Right lung (tissue), 10 donors: ENCODE measurements around the gene TTLL7. TPM values are rescaled to one million over a fixed set of nuclear protein-coding genes. Genes with fewer than 3 reads are reported as not detected.
A peak's percentile ranks its signal among the peaks of the same experiment; 100 is the strongest.

Source experiments
- DNase-seq, 2 donors: peaks; one replicate each; pipeline ENCODE4 v3.0.0-alpha.2; 2013
- long read RNA-seq, 8 donors: transcript quantifications; one replicate each; lab custom pipeline, GENCODE V29; 2026
- polyA plus RNA-seq, 5 donors: library from polyadenylated mRNA; unstranded; fragments of 120-200 nt; gene quantifications; one replicate each; pipeline versions ENCODE4 v1.2.1 to v1.2.3, GENCODE V29; 2013; ENCODE audit warnings: inconsistent platforms in 1 of 5, low replicate concordance in 1 of 5; ENCODE audit not compliant: insufficient read length in 5 of 5, insufficient read depth in 1 of 5

Gene TTLL7, protein sequence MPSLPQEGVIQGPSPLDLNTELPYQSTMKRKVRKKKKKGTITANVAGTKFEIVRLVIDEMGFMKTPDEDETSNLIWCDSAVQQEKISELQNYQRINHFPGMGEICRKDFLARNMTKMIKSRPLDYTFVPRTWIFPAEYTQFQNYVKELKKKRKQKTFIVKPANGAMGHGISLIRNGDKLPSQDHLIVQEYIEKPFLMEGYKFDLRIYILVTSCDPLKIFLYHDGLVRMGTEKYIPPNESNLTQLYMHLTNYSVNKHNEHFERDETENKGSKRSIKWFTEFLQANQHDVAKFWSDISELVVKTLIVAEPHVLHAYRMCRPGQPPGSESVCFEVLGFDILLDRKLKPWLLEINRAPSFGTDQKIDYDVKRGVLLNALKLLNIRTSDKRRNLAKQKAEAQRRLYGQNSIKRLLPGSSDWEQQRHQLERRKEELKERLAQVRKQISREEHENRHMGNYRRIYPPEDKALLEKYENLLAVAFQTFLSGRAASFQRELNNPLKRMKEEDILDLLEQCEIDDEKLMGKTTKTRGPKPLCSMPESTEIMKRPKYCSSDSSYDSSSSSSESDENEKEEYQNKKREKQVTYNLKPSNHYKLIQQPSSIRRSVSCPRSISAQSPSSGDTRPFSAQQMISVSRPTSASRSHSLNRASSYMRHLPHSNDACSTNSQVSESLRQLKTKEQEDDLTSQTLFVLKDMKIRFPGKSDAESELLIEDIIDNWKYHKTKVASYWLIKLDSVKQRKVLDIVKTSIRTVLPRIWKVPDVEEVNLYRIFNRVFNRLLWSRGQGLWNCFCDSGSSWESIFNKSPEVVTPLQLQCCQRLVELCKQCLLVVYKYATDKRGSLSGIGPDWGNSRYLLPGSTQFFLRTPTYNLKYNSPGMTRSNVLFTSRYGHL
- polyA plus RNA-seq: 1 to 10 TPM; 3.1 to 7.2 (median 5.8) TPM
- long read RNA-seq, donor 1: 0 reads
- long read RNA-seq, donor 2: 0 reads
- long read RNA-seq, donor 3: 0 reads
- long read RNA-seq, donor 4: 0 reads
- long read RNA-seq, donor 5: 0 reads
- long read RNA-seq, donor 6: 0 reads
- long read RNA-seq, donor 7: 0 reads
- long read RNA-seq, donor 8: 0 reads

DNA sequence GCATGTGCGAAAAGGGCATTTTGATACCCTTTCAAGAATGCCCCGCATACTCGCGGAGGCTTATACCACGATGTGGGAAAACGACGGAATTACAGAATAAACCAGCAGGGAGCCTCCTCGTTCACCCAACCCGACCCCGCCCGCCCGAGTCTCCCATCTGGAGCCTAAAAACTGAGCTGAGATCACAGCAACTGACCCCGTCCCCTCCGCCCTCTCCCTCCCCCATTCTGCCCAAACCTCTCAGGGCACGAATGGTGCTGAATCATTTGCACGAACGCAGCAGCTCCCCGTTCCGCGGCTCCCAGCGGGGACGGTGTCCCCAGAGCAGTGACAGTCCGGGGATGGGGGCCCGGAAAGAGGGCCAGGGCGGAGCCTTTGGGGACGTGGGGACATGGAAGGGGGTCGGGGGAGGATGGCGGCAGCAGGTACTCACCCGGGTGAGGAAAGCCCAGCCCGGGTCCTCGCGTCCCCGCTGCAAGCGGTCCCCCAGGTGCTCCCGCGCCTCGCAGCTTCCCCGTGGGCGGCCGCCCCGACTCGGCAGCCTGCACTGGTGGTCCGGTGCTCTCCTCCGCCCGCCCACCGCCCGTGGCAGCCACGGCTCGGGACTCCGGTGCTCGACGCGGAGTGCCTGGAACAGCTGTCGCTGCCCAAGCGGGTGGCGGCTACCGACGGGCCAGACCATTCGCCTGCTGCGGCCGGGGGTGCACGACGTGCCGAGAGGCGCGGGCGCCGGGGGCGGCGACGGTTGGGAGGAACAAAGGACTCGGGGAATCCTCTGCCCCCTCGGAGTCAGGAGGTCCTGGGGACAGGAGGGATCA, at the start of gene TTLL7:
TSS of gene TTLL7 (minus strand) at position 635 of the 818 bp plus-strand sequence. CDS start 46,921 bp downstream, outside the sequence.
- peak; percentile 55 to 76 for DNase-seq

DNA sequence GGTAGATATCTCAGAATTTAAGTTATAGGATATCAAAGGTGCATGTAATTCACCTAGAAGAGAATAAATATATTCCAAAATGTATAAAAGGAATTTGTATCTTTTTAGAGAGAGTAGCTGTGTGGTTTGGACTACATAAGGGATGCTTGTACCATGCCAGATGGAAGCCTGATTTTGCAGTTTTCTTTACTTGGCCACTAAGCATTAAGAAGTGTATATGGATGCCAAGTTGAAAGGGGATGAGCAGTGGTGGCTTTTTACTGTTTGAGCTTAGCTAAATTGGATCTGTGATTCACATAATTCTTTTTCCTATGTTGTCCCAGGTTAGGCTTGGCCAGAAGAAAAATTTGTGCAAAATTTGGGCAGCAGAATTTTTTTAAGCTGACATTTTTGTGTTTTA, 43.5 kb upstream of the TTLL7 start:
- no peak for DNase-seq

DNA sequence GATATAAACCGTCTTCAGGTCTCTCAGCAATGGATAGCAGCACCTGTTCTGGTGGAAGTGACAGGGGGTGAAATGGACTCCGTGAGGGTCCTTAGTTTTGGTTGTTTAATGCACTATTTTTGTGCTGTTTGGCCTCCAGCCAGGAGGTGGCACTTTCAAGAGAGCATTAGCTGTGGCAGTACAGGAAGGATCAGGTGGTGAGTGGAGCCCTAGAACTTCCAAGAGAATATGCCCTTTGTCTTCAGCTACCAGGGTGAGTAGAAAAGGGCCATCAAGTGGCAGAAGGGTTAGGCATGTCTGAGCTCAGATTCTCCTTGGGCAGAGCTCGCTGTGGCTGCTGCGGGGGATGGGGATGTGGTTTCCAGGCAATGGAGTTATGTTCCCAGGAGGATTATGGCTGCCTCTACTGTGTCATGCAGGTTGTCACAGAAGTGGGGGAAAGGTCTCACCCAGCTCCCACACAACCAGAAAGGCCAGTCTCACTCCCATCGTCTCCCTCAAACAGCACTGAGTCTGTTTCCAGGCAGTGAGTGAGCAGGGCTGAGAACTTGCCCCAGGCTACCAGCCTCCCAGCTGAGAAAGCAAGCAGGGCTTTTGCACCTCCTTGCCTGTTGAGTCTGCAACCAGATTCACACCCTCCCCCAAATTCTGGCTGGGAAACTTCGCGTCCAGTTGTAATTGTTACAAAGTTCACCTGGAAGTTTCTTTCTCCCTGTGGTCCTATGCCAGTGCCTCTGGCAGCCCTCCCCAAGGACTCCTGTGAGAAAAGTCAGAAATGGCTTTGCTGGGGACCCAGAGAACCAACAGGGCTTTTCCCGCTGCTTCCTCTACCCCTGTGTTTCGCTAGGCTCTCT, 39.1 kb upstream of the TTLL7 start:
- no peak for DNase-seq

DNA sequence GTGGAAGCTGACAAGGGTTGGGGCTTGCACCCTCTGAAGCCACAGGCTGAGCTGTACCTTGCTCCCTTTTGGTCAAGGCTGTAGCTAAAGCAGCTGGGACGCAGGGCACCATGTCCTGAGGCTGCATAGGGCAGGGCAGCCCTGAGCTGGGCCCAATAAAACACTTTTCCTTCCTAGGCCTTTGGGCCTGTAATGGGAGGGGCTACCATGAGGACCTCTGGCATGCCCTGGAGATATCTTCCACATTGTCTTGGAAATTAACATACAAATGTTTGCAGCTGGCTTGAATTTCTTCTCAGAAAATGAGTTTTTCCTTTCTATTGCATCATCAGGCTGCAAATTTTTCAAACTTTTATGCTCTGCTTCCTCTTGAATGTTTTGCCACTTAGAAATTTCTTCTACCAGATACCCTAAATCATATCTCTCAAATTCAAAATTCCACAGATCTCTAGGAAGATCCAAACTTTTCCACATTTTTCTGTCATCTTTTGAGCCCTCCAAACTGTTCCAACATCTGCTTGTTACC, 32.9 kb upstream of the TTLL7 start:
- DNase-seq: no peak

DNA sequence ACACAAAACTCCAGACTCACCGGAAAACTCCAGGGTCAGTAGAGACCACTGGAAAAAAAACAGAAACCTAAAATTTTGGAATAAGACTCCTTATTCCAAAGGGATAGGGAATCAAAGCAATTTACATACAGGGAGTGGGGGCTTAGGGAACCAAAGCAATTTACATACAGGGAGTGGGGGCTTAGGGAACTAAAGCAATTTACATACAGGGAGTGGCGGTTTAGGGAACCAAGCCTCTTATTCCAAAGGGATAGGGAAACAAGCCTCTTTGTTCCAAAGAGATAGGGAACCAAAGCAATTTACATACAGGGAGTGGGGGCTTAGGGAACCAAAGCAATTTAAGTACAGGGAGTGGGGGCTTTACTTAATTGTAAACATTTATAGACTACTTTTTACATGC, 28.4 kb upstream of the TTLL7 start:
- no peak for DNase-seq

DNA sequence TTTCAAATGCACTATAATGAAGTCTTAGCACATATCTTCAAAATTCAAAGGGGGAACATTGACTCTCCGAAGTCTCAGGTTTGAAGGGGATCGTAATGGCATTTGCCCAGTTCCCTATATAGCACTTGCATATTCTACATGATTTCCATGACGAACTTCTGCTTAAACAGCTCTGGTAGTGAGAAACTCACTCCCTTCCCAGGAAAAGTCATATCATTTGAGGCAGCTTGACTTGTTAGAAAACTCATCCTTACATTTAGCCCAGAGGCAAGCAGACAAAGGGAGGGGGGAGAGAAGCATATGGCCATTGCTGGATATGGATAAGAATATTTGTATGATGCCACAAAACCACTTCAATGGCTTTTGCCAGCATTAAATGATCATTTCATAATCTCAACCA, 27.0 kb upstream of the TTLL7 start:
- no peak for DNase-seq

DNA sequence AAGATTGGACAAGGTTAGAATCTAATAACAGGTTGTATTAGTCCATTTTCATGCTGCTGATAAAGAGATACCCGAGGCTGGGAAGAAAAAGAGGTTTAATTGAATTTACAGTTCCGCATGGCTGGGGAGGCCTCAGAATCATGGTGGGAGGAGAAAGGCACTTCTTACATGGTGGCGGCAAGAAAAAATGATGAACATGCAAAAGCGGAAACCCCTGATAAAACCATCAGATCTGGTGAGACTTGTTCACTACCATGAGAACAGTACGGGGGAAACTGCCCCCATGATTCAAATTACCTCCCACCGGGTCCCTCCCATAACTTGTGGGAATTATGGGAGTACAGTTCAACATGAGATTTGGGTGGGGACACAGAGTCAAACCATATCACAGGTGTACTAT, 22.9 kb upstream of the TTLL7 start:
- no peak for DNase-seq

DNA sequence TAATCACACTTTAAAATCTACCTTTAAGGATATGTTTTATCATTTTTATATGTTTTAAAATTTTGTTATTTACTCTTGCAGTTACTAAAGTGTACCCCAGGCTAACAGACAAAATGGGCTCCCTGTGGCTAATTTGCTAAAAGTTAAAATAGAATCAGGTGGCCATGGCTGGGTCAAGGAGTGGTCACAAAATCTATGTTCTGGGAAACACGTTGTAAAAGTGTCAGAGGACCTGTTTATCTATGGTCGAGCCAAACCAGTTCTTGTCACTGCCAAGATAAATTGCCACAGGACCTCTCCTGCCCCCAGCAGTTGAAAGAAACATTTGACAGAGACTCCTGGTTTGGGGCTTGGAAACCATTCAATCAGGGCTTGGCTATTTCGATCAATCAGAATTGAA, 21.2 kb upstream of the TTLL7 start:
- DNase-seq: no peak

DNA sequence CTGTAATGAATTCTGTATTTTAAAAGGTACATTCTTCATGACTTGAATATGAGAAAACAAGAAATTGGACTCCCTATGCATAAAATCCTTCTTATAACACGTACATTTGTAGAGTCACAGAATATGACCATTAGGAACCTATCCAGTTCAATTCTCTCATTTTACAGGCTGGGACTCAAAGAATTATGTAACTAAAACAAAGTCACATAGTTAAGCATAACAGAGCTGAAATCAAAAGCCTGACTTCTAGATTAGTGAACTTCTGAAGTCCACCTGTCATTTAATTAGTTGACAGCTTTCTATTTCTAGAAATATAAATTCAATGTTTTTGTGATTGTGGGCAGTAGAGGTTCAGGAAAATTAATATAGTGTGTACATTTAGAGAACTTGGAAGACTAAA, 20.3 kb upstream of the TTLL7 start:
- DNase-seq: no peak

DNA sequence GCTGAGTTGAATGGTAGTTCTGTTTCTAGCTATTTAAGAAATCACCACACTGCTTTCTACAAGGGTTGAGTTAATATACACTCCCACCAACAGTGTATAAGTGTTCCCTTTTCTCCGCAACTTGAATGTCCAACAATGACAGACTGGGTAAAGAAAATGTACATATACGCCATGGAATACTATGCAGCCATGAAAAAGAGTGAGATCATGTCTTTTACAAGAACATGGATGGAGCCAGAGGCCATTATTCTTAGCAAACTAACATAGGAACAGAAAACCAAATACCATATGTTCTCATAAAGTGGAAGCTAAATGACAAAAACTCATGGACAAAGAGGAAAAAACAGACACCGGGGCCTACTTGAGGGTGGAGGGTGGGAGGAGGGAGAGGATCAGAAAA, 14.8 kb upstream of the TTLL7 start:
- DNase-seq: no peak

DNA sequence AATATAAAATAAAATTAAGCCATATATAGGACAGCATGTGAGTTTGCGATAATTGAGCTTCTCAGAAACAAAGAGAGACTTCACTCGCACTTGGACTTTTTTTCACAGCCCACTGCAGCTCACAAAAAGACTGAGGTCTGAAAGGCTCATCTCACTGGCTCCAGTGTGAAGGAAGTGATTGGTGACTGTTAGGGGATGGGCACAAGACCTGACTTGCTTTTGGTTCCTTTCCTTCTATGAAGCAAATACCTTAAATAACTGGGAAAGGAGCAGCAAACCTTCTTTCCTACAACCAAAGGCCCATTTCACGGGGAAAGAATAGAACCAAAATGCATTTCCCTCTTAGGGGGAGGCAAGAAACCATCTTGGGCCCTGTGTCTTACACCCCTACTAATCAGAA, 13.1 kb upstream of the TTLL7 start:
- DNase-seq: no peak

DNA sequence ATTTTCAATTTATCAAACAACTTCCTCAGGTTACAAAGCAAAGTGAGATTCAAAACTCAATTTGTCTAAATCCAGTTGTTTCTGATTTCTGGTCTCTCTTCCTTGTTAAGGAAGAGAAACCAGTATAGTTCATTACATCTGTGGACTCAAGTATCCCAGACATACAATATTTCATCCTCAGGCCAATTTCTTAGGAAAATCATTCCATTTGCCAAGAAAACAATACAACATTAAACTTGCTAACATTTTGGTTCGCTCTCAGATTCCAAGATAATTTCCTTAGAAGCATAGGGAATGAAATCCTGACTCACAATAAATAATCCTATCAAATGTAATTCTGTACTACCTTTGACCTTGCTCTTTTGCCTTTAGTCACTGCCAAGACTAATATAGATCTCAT, 11.2 kb upstream of the TTLL7 start:
- no peak for DNase-seq

DNA sequence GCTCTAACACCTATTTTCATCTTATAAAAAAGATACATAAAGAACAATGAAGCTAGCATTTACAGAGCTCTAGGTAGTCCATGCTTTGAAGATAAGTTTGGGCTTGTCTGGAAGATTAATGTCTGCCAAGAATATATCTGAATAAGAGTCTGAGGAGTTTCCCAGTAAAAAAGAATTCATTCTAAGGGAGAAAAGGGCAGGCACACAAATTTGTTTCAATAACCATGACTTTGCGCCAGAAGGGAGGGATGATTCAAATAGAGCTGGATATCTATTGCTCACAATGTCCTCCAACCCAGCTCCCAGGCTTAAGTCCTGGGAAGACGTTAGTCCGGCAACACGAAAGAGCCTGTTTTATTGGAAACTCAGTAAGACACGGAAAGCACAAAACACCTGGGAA, 9.7 kb upstream of the TTLL7 start:
- DNase-seq: no peak

DNA sequence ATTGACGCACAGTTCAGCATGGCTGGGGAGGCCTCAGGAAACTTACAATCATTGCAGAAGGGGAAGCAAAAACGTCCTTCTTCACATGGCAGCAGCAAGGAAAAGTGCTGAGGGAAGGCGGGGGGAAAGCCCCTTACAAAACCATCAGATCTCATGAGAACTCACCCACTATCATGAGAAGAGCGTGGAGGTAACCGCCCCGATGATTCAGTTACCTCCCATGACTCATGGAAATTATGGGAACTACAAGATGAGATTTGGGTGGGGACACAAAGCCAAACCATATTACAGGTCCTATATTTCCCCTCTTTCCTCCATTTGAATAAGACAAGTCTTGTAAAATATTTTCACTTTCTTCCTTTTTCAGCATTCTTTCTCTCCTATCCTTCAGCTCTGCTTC, 7.7 kb upstream of the TTLL7 start:
- no peak for DNase-seq

DNA sequence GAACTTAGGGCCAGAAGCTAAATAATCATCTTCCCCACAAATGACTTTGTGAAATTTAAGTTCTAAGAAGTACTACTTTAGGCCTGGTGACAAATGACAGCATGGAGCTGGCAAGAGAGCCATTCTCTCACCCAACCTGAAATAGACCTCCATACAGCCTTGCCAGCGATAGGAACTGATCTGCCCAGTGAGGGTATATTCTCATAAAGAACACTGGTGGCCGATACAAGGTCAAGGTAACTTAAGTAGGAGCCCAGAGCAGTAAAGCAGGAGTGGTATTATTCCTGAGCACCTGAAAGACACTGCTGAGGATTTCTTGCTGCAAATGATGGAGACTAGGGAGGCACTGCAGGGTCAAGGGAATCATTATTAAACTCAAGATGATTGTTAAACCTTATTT, 2.6 kb upstream of the TTLL7 start:
- no peak for DNase-seq

DNA sequence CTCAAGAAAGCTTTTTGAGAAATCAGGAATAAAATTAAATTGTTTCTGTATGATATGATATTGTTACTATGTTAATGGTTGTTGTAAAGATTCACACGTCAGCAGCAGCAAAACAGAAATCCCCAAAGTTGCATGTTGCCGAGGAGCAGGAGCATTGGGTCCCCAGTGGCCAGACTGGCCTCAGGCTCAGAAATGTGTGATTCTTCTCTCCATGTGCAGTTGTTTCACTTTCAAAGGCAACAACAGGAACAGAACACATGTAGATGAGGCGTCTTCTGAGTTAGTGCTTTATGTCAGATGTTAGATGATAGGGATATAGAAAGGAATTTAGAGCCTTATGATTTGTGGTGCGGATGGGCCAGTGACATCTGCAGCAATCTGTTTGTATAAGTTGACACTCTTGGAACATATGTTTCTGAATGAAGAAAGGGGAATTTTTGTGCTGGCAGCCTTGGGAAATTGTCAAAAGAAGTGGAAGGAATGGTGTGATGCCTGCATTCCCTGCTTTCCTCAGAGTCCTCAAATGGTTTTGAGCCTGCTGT, 2.1 kb upstream of the TTLL7 start:
- no peak for DNase-seq

DNA sequence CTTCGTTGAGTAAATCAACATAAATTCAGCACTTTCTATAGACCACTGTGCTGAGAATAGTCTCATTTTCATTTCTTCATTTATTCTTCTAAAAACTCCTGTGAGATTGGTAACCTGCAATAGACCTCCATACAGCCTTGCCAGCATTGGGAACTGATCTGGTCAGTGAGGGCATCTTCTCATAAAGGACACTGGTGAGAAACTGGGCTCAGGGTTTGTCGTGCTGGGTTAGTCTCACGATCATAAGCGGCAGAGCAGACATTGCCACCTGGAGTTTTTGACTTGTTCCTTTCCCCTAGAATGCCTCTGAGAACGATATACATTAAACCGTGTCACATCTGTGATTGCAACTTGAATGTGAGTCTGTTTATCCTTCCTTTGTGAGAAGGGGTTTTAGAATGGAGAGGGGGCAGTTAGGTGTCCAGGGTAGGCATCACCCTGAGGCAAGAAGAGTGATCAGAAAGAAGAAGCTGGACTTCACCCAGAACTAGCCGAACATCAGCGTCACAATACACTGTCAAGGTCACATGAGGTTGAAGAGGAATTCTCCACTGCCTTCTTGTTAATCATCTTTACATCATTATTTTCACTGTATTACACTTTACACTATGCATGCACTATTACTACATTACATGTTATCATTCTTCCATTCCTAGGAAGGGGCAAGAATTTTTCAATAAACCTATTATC, 1.4 kb upstream of the TTLL7 start:
- DNase-seq: no peak

DNA sequence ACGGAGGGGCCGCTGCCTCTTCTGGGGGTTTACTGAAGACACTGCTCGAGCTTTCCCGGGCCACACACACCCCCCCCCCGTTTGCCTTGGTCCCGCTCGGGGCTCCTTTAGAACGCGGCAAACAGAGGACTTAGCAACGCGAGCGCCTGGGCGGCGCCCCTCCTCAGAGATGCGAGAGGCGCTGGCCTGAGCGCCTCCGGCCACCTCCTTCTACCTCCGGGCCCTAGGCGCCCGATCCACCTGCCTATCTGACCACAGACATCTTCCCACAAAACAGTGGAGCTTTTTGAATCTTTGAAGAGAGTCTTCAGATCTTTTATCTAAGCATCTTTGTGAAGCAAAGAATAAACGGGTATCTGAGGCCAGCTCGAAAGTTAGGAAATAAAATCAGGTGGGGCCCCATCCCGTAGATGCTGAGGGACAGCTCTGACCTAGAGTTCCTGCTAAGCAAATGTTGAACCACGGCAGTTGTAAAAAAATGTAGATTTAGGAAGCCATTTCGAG, 436 bp upstream of the TTLL7 start:
- no peak for DNase-seq

DNA sequence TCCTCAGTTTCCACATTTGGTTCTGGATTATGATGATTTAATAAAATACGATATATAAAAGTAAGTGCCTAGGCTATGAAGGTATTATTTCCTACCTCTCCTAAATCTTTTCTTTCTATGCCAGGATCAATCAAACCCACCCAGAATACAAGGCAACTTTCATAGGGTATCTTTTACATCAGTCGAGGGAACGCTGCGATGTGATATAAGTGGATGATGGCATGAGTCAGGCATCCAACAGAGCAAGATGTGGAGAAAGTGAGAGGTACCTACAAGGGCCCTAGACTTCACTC, 781 bp downstream of the TTLL7 start:
- peak in 1 of 2 donors; percentile 3 for DNase-seq

DNA sequence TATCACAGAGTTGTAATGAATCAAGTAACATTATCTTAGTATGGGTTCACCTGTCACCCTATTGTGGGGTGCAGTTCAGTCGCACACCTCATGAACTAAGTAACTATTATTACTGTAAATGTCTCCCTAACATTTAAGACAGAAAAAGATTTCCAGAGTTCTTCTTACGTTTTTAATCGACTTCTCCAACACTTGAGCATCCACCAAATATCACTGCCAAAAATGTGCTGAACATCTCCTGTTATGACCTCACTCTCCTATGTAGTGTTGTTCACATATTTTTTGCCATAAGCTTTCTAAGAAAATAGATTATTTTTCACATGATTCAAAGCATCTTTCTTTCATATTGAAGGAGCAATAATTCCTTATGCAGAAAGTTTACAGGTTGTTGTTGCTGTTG, 1.3 kb downstream of the TTLL7 start:
- no peak for DNase-seq
